ENCODE measurements around the gene GKN2. TPM values are rescaled to one million over a fixed set of nuclear protein-coding genes. Genes with fewer than 3 reads are reported as not detected.

GKN2 gene
- polyA plus RNA-seq, 3 donors: not detected

DNA sequence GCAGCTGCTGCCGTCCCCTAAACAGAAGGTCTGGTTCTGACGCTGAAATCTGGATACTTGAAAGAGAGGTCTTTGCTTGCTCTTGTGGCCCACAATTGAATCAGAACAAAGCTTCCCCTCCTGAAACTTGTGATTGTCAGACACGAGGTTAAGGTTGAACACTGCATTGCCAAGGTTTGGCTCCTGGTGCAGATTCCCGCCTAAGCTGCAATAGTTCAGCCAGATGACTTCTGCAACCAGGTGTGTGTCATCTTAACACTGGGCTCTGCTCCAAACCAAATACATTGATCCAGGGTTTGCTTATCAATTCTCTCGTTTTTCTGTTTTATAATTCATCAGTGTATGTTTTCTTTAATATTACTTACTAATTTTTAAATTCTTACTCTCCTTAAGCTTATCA, 36.3 kb upstream of the GKN2 start:
- no peaks in the 10 kb centered on the region for H3K27me3 ChIP-seq (ENCODE audit: control insufficient read depth in 2 of 2, insufficient read depth in 2 of 2, low read length in 2 of 2)
- Mint-ChIP-seq H3K36me3 (no peaks in the 10 kb centered on the region), H3K27me3 (ENCODE audit: low read depth in 3 of 3) (peaks cover 3 to 7% (median 3%) of the 10 kb centered on the region in 3 donors), H3K9me3 (no peaks in the 10 kb centered on the region), H3K27ac (no peak overlapping the region), H3K4me1 (no peaks in the 10 kb centered on the region), H3K4me3 (no peak overlapping the region)
- DNase-seq: no peak
- H3K9ac ChIP-seq (ENCODE audit: insufficient read depth, low read length, poor library complexity, severe bottlenecking): no peak overlapping the region
- H2AFZ ChIP-seq (ENCODE audit: insufficient read depth, low read depth, low read length, poor library complexity, severe bottlenecking): no peak overlapping the region
- H3K27ac ChIP-seq (ENCODE audit: low read depth in 1 of 2, low read length in 2 of 2): no peak overlapping the region
- H3K4me2 ChIP-seq (replicated peaks; ENCODE audit: extremely low read depth, low read length, poor library complexity, severe bottlenecking): no peak overlapping the region
- TF ChIP-seq, protein P1, sequence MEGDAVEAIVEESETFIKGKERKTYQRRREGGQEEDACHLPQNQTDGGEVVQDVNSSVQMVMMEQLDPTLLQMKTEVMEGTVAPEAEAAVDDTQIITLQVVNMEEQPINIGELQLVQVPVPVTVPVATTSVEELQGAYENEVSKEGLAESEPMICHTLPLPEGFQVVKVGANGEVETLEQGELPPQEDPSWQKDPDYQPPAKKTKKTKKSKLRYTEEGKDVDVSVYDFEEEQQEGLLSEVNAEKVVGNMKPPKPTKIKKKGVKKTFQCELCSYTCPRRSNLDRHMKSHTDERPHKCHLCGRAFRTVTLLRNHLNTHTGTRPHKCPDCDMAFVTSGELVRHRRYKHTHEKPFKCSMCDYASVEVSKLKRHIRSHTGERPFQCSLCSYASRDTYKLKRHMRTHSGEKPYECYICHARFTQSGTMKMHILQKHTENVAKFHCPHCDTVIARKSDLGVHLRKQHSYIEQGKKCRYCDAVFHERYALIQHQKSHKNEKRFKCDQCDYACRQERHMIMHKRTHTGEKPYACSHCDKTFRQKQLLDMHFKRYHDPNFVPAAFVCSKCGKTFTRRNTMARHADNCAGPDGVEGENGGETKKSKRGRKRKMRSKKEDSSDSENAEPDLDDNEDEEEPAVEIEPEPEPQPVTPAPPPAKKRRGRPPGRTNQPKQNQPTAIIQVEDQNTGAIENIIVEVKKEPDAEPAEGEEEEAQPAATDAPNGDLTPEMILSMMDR (IDR thresholded peaks at IDR 0.05): no peak
- no peaks in the 10 kb centered on the region for H3K79me2 ChIP-seq (ENCODE audit: insufficient read depth, low read length)
- H3K4me1 ChIP-seq (ENCODE audit: control insufficient read depth in 1 of 2, insufficient read depth in 2 of 2, low read length in 2 of 2): no peaks in the 10 kb centered on the region
- WGBS (ENCODE audit: insufficient coverage): 23% methylated on average over 3 of the region's 5 CpGs
- no peaks in the 10 kb centered on the region for H3K9me3 ChIP-seq (replicated peaks in 1 of 2; ENCODE audit: control insufficient read depth in 1 of 2, insufficient read depth in 1 of 2, low read length in 2 of 2)
- H3K4me3 ChIP-seq (replicated peaks in 1 of 3; ENCODE audit: low read depth in 2 of 3, low read length in 3 of 3): no peak overlapping the region
- intact Hi-C loops (cut with micrococcal nuclease): no loop called here
- H3K36me3 ChIP-seq (replicated peaks in 1 of 2; ENCODE audit: control insufficient read depth in 1 of 2, insufficient read depth in 2 of 2, low read length in 2 of 2): no peaks in the 10 kb centered on the region
- no peaks in the 10 kb centered on the region for H4K20me1 ChIP-seq (ENCODE audit: insufficient read depth, low read length)

DNA sequence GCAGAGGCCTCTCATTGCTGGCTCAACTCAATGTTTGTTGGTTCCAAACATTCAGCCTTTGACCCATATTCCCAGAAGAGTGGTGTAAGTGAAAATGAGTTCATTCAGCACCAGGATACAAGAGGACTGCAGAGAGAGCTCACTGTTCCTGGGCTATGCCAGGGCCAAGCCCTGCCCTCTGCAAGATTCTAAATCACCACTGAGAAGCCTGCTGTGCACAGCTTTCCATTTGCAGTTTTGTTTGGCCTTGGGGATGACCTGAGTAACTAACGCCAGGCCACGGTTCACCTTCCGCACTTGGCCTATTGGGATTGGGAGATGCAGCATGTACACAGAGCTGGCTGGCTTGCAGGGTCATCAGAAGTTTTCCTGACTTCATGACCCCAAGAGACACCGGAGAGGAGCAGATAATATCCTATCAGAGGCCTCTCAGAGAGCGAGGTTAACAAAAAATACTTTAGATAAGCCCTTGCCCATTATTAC, 34.4 kb upstream of the GKN2 start:
- no peaks in the 10 kb centered on the region for H3K27me3 ChIP-seq (ENCODE audit: control insufficient read depth in 2 of 2, insufficient read depth in 2 of 2, low read length in 2 of 2)
- H3K79me2 ChIP-seq (ENCODE audit: insufficient read depth, low read length): no peaks in the 10 kb centered on the region
- intact Hi-C loops (cut with micrococcal nuclease): no loop called here
- DNase-seq: no peak
- 100% methylated on average over 4 of the region's 5 CpGs for WGBS (ENCODE audit: insufficient coverage)
- no peak overlapping the region for H3K4me2 ChIP-seq (replicated peaks; ENCODE audit: extremely low read depth, low read length, poor library complexity, severe bottlenecking)
- H2AFZ ChIP-seq (ENCODE audit: insufficient read depth, low read depth, low read length, poor library complexity, severe bottlenecking): no peak overlapping the region
- no peak overlapping the region for H3K9ac ChIP-seq (ENCODE audit: insufficient read depth, low read length, poor library complexity, severe bottlenecking)
- H4K20me1 ChIP-seq (ENCODE audit: insufficient read depth, low read length): no peaks in the 10 kb centered on the region
- H3K36me3 ChIP-seq (replicated peaks in 1 of 2; ENCODE audit: control insufficient read depth in 1 of 2, insufficient read depth in 2 of 2, low read length in 2 of 2): no peaks in the 10 kb centered on the region
- Mint-ChIP-seq H3K4me1 (no peaks in the 10 kb centered on the region), H3K36me3 (no peaks in the 10 kb centered on the region), H3K27ac (no peak overlapping the region), H3K4me3 (no peak overlapping the region), H3K9me3 (peaks cover 0 to 4% (median 0%) of the 10 kb centered on the region in 7 donors), H3K27me3 (ENCODE audit: low read depth in 3 of 3) (peaks cover 3 to 7% (median 7%) of the 10 kb centered on the region in 3 donors)
- H3K4me1 ChIP-seq (ENCODE audit: control insufficient read depth in 1 of 2, insufficient read depth in 2 of 2, low read length in 2 of 2): no peaks in the 10 kb centered on the region
- H3K4me3 ChIP-seq (replicated peaks in 1 of 3; ENCODE audit: low read depth in 2 of 3, low read length in 3 of 3): no peak overlapping the region
- H3K9me3 ChIP-seq (replicated peaks in 1 of 2; ENCODE audit: control insufficient read depth in 1 of 2, insufficient read depth in 1 of 2, low read length in 2 of 2): no peaks in the 10 kb centered on the region
- TF ChIP-seq, protein P1 (IDR thresholded peaks at IDR 0.05): no peak
- no peak overlapping the region for H3K27ac ChIP-seq (ENCODE audit: low read depth in 1 of 2, low read length in 2 of 2)
